ENCODE results near the gene ATP9B.

Gene ATP9B

DNA sequence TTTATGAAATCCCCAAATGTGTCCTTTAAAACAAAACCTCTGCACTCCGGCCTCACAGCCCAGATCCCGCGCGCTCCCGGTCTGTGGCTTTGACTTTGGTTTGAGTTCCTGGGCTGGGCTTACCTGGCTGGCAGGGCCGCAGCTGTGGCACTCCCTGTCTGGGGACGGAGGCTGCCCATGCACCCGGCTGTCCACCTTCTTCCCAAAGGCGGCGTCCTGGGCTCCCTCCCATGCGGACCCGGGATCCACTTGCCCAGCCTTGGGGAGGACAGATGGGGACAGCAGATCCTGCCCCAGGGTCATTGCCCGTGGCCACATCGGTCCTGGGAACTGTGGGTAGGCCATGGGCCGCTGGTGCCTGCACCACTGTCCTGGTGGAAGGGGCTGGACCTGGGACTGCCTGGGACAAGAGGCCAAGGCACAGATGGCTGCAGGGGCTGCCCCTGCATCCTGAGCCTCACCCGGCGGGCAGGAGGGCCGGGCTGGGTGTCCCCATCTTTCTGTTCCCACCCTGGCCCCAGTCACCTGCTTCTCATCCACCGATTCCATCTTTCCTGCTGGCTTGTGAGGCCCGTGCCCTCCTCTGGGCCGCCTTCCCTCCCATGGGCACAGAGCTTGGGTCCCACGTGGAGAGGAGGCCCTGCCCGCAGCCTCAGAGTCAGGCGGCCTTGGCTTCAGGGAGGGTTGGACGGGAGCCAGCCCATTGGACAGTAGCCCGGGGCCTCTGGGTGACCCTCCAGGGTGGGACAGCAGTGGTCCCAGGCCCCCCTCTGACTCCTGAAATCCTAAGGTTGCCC, 354.2 kb downstream of the ATP9B start:
- TF ChIP-seq, protein P1, sequence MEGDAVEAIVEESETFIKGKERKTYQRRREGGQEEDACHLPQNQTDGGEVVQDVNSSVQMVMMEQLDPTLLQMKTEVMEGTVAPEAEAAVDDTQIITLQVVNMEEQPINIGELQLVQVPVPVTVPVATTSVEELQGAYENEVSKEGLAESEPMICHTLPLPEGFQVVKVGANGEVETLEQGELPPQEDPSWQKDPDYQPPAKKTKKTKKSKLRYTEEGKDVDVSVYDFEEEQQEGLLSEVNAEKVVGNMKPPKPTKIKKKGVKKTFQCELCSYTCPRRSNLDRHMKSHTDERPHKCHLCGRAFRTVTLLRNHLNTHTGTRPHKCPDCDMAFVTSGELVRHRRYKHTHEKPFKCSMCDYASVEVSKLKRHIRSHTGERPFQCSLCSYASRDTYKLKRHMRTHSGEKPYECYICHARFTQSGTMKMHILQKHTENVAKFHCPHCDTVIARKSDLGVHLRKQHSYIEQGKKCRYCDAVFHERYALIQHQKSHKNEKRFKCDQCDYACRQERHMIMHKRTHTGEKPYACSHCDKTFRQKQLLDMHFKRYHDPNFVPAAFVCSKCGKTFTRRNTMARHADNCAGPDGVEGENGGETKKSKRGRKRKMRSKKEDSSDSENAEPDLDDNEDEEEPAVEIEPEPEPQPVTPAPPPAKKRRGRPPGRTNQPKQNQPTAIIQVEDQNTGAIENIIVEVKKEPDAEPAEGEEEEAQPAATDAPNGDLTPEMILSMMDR (IDR thresholded peaks at IDR 0.05; ENCODE audit: control insufficient read depth, extremely low read depth, insufficient read depth) = no peak
- DNase-seq (ENCODE audit: low read depth) = no peak
- H3K4me3 ChIP-seq (ENCODE audit: low read depth, low read length) = no peak overlapping the region

DNA sequence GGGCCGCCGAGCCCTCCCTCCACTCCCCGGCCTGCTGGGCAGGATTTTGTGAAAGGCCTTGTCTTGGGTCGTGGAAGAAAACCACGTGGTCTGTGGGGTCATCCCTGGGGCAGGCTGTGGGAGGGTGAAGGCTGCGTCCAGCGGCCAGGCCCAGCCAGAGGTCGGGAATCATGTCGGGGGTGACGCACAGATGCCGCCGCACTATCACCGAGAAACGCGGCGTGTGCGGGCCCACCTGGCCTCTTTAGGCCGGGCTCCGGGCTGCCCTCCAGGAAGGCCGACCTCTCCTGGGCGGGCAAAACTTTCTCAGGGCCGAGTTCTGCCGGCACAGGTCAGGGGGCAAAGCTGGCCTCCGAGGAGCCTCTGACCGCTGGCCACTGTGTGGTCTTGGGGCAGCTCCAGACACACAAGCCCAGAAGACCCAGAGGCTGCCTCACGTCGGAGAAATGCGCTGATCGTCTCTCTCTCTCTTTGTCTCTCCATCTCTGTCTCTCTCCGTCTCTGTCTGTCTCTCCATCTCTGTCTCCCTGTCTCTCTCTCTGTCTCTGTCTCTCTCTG, 354.9 kb downstream of the ATP9B start:
- DNase-seq (ENCODE audit: low read depth) = no peak
- TF ChIP-seq, protein P1 (IDR thresholded peaks at IDR 0.05; ENCODE audit: control insufficient read depth, extremely low read depth, insufficient read depth) = no peak
- no peak overlapping the region for H3K4me3 ChIP-seq (ENCODE audit: low read depth, low read length)

DNA sequence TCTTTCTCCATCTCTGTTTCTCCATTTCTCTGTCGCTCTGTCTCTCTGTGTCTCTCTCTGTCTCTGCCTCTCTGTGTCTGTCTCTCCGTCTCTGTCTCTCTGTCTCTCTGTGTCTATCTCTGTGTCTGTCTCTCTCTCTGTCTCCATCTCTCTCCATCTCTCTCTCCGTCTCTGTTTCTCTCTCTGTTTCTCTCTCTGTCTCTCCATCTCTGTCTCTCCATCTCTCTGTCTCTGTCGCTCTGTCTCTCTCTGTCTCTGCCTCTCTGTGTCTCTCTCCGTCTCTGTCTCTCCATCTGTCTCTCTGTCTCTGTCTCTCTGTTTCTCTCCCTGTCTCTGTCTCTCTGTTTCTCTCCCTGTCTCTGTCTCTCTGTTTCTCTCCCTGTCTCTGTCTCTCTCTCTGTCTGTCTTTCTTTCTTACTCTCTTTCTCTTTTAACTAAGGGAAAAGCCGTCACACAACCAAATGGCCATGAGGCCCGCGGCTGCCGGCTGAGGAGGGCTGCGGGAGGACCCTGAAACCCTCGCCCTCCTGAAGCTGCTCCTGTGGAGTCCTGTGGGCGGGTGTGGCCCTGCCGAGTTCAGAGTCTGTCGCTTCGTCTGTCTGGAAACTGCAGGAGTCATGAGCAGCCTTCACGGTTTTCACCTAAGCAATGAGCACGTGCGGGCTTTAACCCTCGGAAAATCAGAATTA, 355.8 kb downstream of the ATP9B start:
- DNase-seq (ENCODE audit: low read depth) = no peak
- H3K4me3 ChIP-seq (ENCODE audit: low read depth, low read length) = no peak overlapping the region
- TF ChIP-seq, protein P1 (IDR thresholded peaks at IDR 0.05; ENCODE audit: control insufficient read depth, extremely low read depth, insufficient read depth) = no peak

DNA sequence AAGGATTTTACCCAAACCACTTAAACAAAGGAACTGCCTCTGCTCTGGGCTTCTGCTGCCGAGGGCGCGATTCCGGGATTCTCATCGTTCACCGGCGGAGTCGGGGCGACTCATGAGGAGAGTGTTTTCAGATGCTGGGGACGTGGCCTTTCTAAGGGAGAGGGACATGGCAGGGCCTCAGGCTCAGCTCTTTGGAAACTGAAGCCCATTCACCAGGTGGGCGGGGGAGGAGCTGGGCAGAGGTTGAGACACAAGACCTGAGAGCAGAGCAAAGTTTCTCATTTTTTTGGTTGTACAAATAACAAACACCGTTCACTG, 356.3 kb downstream of the ATP9B start:
- DNase-seq (ENCODE audit: low read depth) = no peak
- TF ChIP-seq, protein P1 (IDR thresholded peaks at IDR 0.05; ENCODE audit: control insufficient read depth, extremely low read depth, insufficient read depth) = no peak
- H3K4me3 ChIP-seq (ENCODE audit: low read depth, low read length) = no peak overlapping the region

DNA sequence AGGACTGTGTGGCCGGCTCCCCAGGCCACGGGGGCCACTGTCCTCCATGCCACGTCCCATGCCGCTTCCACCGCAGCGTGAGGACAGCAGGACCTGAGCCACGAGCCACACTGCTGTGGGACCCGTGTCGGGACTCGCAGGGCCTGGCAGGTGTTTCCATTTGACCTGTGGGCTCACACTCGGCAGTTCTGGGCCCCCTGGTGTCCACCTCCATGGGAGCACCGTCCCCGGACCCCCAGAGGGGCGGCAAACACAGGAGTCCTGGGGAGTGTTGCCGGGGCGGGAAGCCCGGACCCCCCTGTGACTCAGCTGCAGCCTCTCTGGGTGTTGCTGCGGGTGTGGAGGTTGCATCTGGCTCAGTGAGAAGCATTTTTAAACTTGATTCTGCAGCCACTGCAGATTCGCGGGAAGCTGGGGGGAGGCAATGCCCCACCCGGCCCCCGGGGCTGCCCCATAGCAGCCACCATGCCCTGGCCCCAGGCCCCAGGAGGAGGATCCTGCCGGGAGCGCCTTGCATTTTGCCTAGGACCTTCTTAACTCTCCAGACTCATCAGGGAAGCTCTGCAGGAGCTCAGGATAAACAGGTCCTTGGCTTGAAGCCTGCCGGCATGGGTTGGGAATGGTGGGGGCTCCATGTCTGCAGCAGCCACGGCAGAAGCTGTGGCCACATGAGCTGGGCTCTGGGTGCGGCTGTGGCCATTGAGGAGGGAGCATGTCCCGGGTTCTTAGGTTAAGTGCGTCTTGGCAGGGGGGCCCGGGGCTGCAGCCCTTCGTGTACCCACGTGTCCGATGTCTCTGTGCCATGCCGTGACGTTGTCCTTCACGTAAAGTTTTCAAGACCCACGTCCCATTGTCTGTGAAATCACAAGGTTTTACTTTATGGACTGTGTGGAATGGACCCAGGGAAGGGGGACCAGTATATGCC, 357.4 kb downstream of the ATP9B start:
- TF ChIP-seq, protein P1 (IDR thresholded peaks at IDR 0.05; ENCODE audit: control insufficient read depth, extremely low read depth, insufficient read depth) = no peak
- H3K4me3 ChIP-seq (ENCODE audit: low read depth, low read length) = no peak overlapping the region
- no peak for DNase-seq (ENCODE audit: low read depth)

DNA sequence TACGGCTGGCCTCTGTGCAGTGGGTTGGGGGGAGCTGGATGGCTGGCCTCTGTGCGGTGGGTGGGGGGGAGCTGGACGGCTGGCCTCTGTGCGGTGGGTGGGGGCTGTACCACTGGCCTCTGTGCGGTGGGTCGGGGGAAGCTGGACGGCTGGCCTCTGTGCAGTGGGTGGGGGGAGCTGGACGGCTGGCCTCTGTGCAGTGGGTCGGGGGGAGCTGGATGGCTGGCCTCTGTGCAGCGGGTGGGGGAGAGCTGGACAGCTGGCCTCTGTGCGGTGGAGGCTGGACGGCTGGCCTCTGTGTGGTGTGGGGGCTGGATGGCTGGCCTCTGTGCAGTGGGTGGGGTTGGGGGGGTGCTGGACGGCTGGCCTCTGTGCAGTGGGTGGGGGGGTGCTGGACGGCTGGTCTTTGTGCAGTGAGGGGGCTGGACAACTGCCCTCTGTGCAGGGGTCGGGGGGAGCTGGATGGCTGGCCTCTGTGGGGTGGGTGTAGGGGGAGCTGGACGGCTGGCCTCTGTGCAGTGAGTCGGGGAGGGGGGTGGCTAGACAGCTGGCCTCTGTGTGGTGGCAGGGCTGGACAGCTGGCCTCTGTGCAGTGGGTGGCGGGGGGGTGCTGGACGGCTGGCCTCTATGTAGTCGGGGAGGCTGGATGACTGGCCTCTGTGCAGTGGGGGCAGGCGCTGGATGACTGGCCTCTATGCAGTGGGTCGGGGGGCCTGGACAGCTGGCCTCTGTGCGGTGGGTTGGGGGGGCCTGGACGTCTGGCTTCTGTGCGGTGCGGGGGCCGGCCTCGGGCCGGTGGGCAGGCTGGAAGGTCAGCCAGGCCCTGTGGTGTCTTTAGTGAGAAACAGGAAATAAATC, 358.4 kb downstream of the ATP9B start:
- TF ChIP-seq, protein P1 (IDR thresholded peaks at IDR 0.05; ENCODE audit: control insufficient read depth, extremely low read depth, insufficient read depth) = no peak
- DNase-seq (ENCODE audit: low read depth) = no peak
- no peak overlapping the region for H3K4me3 ChIP-seq (ENCODE audit: low read depth, low read length)

Data from LNCaP clone FGC (cell line).